Calu3 (cell line): Measurements from ENCODE around the gene ANO2. TPM values are rescaled to one million over a fixed set of nuclear protein-coding genes. Genes with fewer than 3 reads are reported as not detected.

ENCODE experiments used
- BruUV-seq: library from RNA; stranded (reverse); fragments of 400-500 nt; replicated peaks from 2 replicates; lab custom pipeline; 2021; lab: Mats Ljungman, UMichigan
- CTCF ChIA-PET: fragments of 300-600 bp; sonication (Branson Sonifier 250); formaldehyde crosslinking; loops from one replicate; lab custom pipeline; 2022; ENCODE audit warnings: antibody characterized with exemption; lab: Charles Lee
- DNase-seq: peaks from one replicate; pipeline ENCODE4 v3.0.0; 2022
- H3K27ac Mint-ChIP-seq: one replicate; pipeline ENCODE4 v1.8.0; 2022; ENCODE audit warnings: mixed read lengths; ENCODE audit not compliant: unreplicated experiment
- H3K27me3 Mint-ChIP-seq: one replicate; pipeline ENCODE4 v1.8.0; 2022; ENCODE audit warnings: mixed read lengths; ENCODE audit not compliant: unreplicated experiment
- H3K36me3 Mint-ChIP-seq: one replicate; pipeline ENCODE4 v1.8.0; 2022; ENCODE audit warnings: mild to moderate bottlenecking, moderate library complexity, mixed read lengths; ENCODE audit not compliant: insufficient read depth, unreplicated experiment
- H3K4me1 Mint-ChIP-seq: one replicate; pipeline ENCODE4 v1.8.0; 2022; ENCODE audit warnings: mild to moderate bottlenecking, low read depth, mixed read lengths; ENCODE audit not compliant: unreplicated experiment
- H3K4me3 Mint-ChIP-seq: one replicate; pipeline ENCODE4 v1.8.0; 2022; ENCODE audit warnings: mild to moderate bottlenecking, low read depth, moderate library complexity, mixed read lengths; ENCODE audit not compliant: unreplicated experiment
- H3K9me3 Mint-ChIP-seq: one replicate; pipeline ENCODE4 v1.8.0; 2022; ENCODE audit warnings: low read depth, mixed read lengths; ENCODE audit not compliant: unreplicated experiment
- intact Hi-C: fragments of 100-400 bp; cut with micrococcal nuclease; formaldehyde crosslinking; loops from one replicate; pipeline ENCODE4 v1.10.0; 2022; ENCODE audit not compliant: unreplicated experiment
- total RNA-seq: library from RNA; stranded (reverse); gene quantifications from 2 replicates; pipeline ENCODE4 v1.2.3, GENCODE V29; 2022
- TF ChIP-seq, protein P1 (sequence below): fragments of 200-600 bp; IDR thresholded peaks from one replicate; pipeline ENCODE4 v1.8.0; 2022; ENCODE audit warnings: antibody characterized with exemption; ENCODE audit not compliant: unreplicated experiment

ANO2 gene
- total RNA-seq, 1 experiment from 2014 or later: not detected

DNA sequence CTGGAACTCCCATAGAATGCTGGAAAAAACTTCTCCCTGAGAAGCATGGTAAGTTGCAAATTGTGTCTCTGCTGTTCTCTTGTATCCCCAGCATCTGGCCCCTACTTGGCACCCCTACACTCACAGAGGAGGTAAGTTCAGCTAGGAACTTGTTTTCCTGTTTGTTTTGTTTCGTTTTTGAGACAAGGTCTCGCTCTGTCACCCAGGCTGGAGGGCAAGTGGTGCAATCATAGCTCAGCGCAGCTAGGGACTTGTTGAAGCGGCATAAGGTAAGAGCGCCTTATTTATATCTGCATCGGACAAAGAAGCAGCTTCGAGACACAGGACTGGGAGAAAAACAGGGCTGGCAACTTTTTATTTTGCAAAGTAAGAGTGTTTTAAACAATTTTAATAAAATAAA lies 18.5 kb upstream of the ANO2 start:
- CTCF ChIA-PET: interaction anchor here (0.6 kb wide), 1 partner anchor 1932 kb away, joined by 4 read pairs; no protein-coding TSS in a partner anchor
- intact Hi-C loops: no loop called here
- no peak overlapping the region for H3K4me3 Mint-ChIP-seq
- H3K36me3 Mint-ChIP-seq: no peaks in the 10 kb centered on the region
- no peak for DNase-seq
- BruUV-seq: no TSS peak
- H3K27ac Mint-ChIP-seq: no peak overlapping the region
- no peaks in the 10 kb centered on the region for H3K9me3 Mint-ChIP-seq
- TF ChIP-seq, protein P1, sequence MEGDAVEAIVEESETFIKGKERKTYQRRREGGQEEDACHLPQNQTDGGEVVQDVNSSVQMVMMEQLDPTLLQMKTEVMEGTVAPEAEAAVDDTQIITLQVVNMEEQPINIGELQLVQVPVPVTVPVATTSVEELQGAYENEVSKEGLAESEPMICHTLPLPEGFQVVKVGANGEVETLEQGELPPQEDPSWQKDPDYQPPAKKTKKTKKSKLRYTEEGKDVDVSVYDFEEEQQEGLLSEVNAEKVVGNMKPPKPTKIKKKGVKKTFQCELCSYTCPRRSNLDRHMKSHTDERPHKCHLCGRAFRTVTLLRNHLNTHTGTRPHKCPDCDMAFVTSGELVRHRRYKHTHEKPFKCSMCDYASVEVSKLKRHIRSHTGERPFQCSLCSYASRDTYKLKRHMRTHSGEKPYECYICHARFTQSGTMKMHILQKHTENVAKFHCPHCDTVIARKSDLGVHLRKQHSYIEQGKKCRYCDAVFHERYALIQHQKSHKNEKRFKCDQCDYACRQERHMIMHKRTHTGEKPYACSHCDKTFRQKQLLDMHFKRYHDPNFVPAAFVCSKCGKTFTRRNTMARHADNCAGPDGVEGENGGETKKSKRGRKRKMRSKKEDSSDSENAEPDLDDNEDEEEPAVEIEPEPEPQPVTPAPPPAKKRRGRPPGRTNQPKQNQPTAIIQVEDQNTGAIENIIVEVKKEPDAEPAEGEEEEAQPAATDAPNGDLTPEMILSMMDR: no peak
- peaks cover 17% of the 10 kb centered on the region for H3K4me1 Mint-ChIP-seq
- peaks cover 53% of the 10 kb centered on the region for H3K27me3 Mint-ChIP-seq

DNA sequence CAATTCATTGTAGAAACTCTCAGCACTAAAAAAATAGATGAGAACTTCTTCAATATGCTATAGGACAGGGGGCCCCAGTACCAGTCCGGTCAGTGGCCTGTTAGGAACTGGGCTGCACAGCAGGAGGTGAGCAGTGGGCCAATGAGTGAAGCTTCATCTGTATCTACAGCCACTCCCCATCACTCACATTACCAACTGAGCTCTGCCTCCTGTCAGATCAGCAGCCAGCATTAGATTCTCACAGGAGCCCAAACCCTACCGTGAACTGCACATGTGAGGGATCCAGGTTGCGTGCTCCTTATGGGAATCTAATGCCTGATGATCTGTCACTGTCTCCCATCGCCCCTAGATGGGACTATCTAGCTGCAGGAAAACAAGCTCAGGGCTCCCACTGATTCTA lies 15.7 kb upstream of the ANO2 start:
- peaks cover 16% of the 10 kb centered on the region for H3K4me1 Mint-ChIP-seq
- peaks cover 57% of the 10 kb centered on the region for H3K27me3 Mint-ChIP-seq
- H3K27ac Mint-ChIP-seq: no peak overlapping the region
- BruUV-seq: no TSS peak
- no peak overlapping the region for H3K4me3 Mint-ChIP-seq
- intact Hi-C loops: no loop called here
- no peak for DNase-seq
- no peaks in the 10 kb centered on the region for H3K9me3 Mint-ChIP-seq
- CTCF ChIA-PET: no interaction called here
- no peaks in the 10 kb centered on the region for H3K36me3 Mint-ChIP-seq
- TF ChIP-seq, protein P1: no peak

DNA sequence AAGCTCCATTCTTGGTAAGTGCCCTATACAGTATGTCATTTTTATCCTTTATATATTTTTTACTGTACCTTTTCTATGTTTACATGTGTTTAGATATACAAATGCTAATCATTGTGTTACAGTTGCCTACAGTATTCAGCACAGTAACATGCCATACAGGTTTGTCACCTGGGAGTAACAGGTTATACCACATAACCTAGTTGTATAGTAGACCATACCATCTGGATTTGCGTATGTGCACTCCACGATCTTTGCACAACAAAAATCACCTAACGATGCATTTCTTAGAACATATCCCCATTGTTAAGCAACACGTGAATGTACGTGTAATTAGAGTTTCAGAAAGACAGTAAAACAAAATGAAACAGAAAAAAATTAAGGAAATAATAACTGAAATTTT lies 11.9 kb upstream of the ANO2 start:
- no peak overlapping the region for H3K27ac Mint-ChIP-seq
- no peaks in the 10 kb centered on the region for H3K4me1 Mint-ChIP-seq
- no peaks in the 10 kb centered on the region for H3K9me3 Mint-ChIP-seq
- BruUV-seq: no TSS peak
- no peak for DNase-seq
- CTCF ChIA-PET: no interaction called here
- no peaks in the 10 kb centered on the region for H3K36me3 Mint-ChIP-seq
- intact Hi-C loops: no loop called here
- H3K27me3 Mint-ChIP-seq: peaks cover 69% of the 10 kb centered on the region
- TF ChIP-seq, protein P1: no peak
- no peak overlapping the region for H3K4me3 Mint-ChIP-seq

DNA sequence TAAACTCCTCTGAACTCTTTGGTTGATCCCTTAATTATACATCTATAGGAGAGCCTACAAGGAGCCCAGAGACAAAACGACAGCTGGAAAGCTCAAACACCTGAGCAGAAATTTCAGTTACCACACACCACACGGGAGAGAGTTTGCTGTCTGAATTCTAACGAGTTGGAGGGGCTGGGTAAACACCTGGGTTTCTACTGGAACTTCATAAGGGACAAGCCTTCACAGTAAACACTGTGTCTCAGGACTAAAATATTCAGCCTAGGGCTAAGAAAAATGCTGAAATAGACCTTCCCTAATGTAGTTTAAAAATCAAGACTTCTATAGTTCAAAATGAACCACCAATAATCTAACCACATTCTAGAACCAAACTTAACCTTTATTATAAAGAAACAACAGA lies 9.6 kb upstream of the ANO2 start:
- CTCF ChIA-PET: no interaction called here

More for the DNA sequence above, 9.6 kb upstream of the ANO2 start:
- Mint-ChIP-seq H3K27ac (no peak overlapping the region), H3K36me3 (no peaks in the 10 kb centered on the region), H3K27me3 (peaks cover 89% of the 10 kb centered on the region), H3K9me3 (no peaks in the 10 kb centered on the region), H3K4me3 (no peak overlapping the region), H3K4me1 (no peaks in the 10 kb centered on the region)
- DNase-seq: no peak
- BruUV-seq: no TSS peak
- TF ChIP-seq, protein P1: no peak
- intact Hi-C loops: no loop called here
